Measurements from ENCODE around the gene COPE.

DNA sequence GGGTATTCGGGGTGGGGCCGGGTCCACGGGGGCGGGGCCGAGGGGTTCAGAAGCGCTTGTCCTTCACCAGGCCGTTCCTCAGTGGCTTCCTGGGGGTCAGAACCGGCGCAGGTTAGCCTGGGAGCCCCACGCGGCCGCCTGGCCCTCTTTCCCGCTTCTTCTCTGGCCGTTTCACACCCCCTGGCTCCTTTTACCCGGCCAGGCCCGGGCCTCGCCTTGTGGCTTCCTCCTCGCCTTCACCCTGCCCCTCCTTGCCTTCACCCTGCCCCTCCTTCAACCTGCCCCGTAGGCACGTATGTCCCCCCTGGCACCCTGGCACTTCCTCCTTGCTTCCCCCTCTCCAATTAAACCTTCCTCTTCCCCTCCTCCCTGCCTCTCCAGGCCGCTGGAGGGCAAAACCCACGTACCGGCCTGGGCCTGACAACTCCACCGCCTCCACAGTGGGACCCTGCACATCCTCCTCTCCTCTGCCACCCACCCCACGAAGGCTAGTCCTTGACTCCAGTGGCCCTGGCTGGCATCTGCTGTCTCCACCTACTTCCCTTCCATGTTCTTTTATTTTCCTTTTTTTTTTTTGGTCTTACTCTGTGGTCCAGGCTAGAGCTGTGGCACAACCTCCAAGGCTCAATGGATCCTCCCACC lies 48.5 kb downstream of the COPE start:
- TF ChIP-seq, protein P1, sequence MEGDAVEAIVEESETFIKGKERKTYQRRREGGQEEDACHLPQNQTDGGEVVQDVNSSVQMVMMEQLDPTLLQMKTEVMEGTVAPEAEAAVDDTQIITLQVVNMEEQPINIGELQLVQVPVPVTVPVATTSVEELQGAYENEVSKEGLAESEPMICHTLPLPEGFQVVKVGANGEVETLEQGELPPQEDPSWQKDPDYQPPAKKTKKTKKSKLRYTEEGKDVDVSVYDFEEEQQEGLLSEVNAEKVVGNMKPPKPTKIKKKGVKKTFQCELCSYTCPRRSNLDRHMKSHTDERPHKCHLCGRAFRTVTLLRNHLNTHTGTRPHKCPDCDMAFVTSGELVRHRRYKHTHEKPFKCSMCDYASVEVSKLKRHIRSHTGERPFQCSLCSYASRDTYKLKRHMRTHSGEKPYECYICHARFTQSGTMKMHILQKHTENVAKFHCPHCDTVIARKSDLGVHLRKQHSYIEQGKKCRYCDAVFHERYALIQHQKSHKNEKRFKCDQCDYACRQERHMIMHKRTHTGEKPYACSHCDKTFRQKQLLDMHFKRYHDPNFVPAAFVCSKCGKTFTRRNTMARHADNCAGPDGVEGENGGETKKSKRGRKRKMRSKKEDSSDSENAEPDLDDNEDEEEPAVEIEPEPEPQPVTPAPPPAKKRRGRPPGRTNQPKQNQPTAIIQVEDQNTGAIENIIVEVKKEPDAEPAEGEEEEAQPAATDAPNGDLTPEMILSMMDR (IDR thresholded peaks at IDR 0.05) = no peak
- no peak for TF ChIP-seq POLR2A (IDR thresholded peaks at IDR 0.05)
